Endodermal cell (in vitro differentiated cells): ENCODE results near the gene TMEM141. TPM values are rescaled to one million over a fixed set of nuclear protein-coding genes. Genes with fewer than 3 reads are reported as not detected.
A peak's percentile ranks its signal among the peaks of the same experiment; 100 is the strongest.

Experiments
- DNase-seq: peaks from one replicate; pipeline ENCODE4 v3.0.0-alpha.2; 2017
- H3K27ac ChIP-seq: 2 replicates; pipeline ENCODE4 v1.5.1; 2013; ENCODE audit warnings: mild to moderate bottlenecking, low read depth, low read length, moderate library complexity
- H3K27me3 ChIP-seq: 2 replicates; pipeline ENCODE4 v1.6.1; 2013; ENCODE audit warnings: mild to moderate bottlenecking, low read length, moderate library complexity; ENCODE audit not compliant: insufficient read depth, control insufficient read depth, poor library complexity, severe bottlenecking
- H3K36me3 ChIP-seq: 2 replicates; pipeline ENCODE4 v1.7.0; 2013; ENCODE audit warnings: mild to moderate bottlenecking, low read length, moderate library complexity; ENCODE audit not compliant: control insufficient read depth, insufficient read depth
- H3K4me1 ChIP-seq: one replicate; pipeline ENCODE4 v1.7.0; 2013; ENCODE audit warnings: low read length; ENCODE audit not compliant: control insufficient read depth, insufficient read depth
- H3K4me3 ChIP-seq: 2 replicates; pipeline ENCODE4 v1.5.1; 2013; ENCODE audit warnings: mild to moderate bottlenecking, low read length, moderate library complexity
- H3K9ac ChIP-seq: 2 replicates; pipeline ENCODE4 v1.6.1; 2013; ENCODE audit warnings: mild to moderate bottlenecking, low read length, moderate library complexity; ENCODE audit not compliant: poor library complexity, severe bottlenecking; ENCODE audit errors: extremely low read depth
- H3K9me3 ChIP-seq: 2 replicates; pipeline ENCODE4 v1.6.1; 2013; ENCODE audit warnings: mild to moderate bottlenecking, low read length, moderate library complexity; ENCODE audit not compliant: control insufficient read depth
- H3K27ac Mint-ChIP-seq: 2 replicates; pipeline ENCODE4 v1.8.0; 2020; ENCODE audit warnings: mixed read lengths
- H3K27me3 Mint-ChIP-seq: 2 replicates; pipeline ENCODE4 v1.8.0; 2021; ENCODE audit warnings: mild to moderate bottlenecking, mixed read lengths; ENCODE audit not compliant: insufficient read depth
- H3K36me3 Mint-ChIP-seq: 2 replicates; pipeline ENCODE4 v1.8.0; 2020; ENCODE audit warnings: low read depth, mixed read lengths
- H3K4me1 Mint-ChIP-seq: 2 replicates; pipeline ENCODE4 v1.8.0; 2020; ENCODE audit warnings: mixed read lengths
- H3K4me3 Mint-ChIP-seq: 2 replicates; pipeline ENCODE4 v1.8.0; 2020; ENCODE audit warnings: mild to moderate bottlenecking, moderate library complexity, mixed read lengths
- H3K9me3 Mint-ChIP-seq: 2 replicates; pipeline ENCODE4 v1.8.0; 2020; ENCODE audit warnings: mild to moderate bottlenecking, mixed read lengths
- WGBS, 2 experiments: methylation state at CpG; one replicate each; pipeline versions ENCODE4 v1.1.5 to v1.1.7; 2013; ENCODE audit warnings: missing lambda C conversion rate in 2 of 2, mixed read lengths in 1 of 2; ENCODE audit not compliant: insufficient coverage in 1 of 2, insufficient read length in 1 of 2; 5-methylcytosine and 5-hydroxymethylcytosine counted together
- total RNA-seq, 2 donors: library from RNA; stranded (reverse); fragmentation: NEBNext Ultra II Directional in 1 of 2; extraction: Animal tissue kit (Norgen Biotek cat#: 25700) in 1 of 2; gene quantifications; 2 replicates in 1 of 2; 3 replicates in 1 of 2; pipeline ENCODE4 v1.2.1, GENCODE V29; 2021
- TF ChIP-seq, protein P1 (sequence below): fragments of 200-600 bp; sonication (generic); conservative IDR thresholded peaks from 2 replicates; pipeline ENCODE4 v1.5.0; 2021; ENCODE audit warnings: antibody characterized with exemption, mild to moderate bottlenecking

Gene TMEM141
- total RNA-seq, 2 donors from 2014 or later = 215 to 339 TPM

DNA sequence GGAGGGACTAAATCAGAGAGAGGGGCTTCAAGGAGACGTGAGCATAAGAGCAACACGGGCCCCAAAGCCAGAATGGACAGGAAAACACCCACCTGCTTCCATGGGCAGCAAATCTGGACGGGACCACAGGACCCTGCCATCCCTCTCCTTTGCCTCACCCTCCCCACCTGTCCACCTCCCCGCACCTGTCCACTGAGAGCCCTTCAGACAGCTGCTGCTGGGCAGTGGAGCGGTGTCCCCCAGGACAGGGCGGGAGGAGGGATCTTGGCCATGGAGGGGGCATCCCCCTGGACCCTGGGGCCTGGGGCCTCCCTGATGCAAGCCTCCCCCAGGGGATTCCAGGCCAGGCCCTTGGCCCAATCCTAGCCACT lies 7.5 kb downstream of the TMEM141 start:
- Mint-ChIP-seq H3K4me1 (peaks cover 25% of the 10 kb centered on the region), H3K36me3 (peaks cover 12% of the 10 kb centered on the region), H3K27me3 (peaks cover 20% of the 10 kb centered on the region), H3K4me3 (peak overlapping the region; percentile 82), H3K27ac (no peak overlapping the region), H3K9me3 (no peaks in the 10 kb centered on the region)
- no peak overlapping the region for H3K9ac ChIP-seq
- DNase-seq = no peak
- H3K27me3 ChIP-seq = no peaks in the 10 kb centered on the region
- peaks cover 10% of the 10 kb centered on the region for H3K4me1 ChIP-seq
- H3K27ac ChIP-seq = no peak overlapping the region
- no peaks in the 10 kb centered on the region for H3K9me3 ChIP-seq
- WGBS, 2 experiments = 90 to 95% methylated on average over 4 to 6 of the region's 6 CpGs
- TF ChIP-seq, protein P1, sequence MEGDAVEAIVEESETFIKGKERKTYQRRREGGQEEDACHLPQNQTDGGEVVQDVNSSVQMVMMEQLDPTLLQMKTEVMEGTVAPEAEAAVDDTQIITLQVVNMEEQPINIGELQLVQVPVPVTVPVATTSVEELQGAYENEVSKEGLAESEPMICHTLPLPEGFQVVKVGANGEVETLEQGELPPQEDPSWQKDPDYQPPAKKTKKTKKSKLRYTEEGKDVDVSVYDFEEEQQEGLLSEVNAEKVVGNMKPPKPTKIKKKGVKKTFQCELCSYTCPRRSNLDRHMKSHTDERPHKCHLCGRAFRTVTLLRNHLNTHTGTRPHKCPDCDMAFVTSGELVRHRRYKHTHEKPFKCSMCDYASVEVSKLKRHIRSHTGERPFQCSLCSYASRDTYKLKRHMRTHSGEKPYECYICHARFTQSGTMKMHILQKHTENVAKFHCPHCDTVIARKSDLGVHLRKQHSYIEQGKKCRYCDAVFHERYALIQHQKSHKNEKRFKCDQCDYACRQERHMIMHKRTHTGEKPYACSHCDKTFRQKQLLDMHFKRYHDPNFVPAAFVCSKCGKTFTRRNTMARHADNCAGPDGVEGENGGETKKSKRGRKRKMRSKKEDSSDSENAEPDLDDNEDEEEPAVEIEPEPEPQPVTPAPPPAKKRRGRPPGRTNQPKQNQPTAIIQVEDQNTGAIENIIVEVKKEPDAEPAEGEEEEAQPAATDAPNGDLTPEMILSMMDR = no peak
- peaks cover 5% of the 10 kb centered on the region for H3K36me3 ChIP-seq
- no peak overlapping the region for H3K4me3 ChIP-seq

DNA sequence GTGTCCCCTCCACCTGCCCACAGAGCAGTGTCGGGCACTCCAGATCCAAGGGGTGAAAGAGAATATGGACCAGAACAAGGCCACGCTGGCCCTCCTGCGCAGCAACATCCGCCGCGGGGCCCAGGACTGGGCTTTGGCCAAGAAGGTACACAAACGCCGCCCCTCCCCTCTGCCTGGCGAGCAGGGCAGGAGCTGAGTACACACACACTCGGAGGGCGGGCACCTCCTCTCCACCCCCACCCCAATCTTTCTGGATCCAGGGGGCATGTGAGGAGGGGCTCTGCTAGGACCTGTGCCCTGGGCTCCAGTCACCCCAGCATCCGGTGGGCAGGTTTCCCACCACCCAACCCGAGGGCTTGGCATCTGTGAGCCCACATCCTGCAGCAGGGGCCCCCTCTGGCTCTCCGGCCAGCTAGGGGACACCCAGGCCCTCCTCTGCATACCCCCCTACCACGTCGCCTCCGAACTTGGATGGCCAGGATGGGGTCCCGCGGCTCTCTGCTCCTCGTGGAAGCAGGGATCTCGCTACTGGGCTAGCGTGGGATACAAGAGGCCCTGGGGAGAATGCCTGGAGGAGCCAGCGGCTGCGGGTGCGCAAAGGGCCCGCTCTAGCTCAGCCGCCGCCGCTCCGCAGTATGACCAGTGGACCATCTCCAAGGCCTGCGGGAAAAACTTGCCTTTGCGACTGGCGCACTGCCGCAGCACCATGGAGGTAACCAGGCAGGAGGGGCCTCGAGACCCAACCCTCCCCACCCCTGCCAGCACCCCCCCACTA lies 8.1 kb downstream of the TMEM141 start:
- Histone ChIP-seq H3K27ac (no peak overlapping the region), H3K4me3 (peak overlapping the region; percentile 85), H3K9ac (peak overlapping the region; percentile 41), H3K27me3 (no peaks in the 10 kb centered on the region), H3K4me1 (peaks cover 10% of the 10 kb centered on the region), H3K36me3 (peaks cover 5% of the 10 kb centered on the region), H3K9me3 (no peaks in the 10 kb centered on the region)
- TF ChIP-seq, protein P1 = no peak
- Mint-ChIP-seq H3K4me1 (peaks cover 24% of the 10 kb centered on the region), H3K27ac (no peak overlapping the region), H3K9me3 (no peaks in the 10 kb centered on the region), H3K4me3 (peak overlapping the region; percentile 82), H3K36me3 (peaks cover 17% of the 10 kb centered on the region), H3K27me3 (peaks cover 23% of the 10 kb centered on the region)
- WGBS, 2 experiments = 52 to 64% methylated on average over 20 to 35 of the region's 35 CpGs
- DNase-seq = no peak

DNA sequence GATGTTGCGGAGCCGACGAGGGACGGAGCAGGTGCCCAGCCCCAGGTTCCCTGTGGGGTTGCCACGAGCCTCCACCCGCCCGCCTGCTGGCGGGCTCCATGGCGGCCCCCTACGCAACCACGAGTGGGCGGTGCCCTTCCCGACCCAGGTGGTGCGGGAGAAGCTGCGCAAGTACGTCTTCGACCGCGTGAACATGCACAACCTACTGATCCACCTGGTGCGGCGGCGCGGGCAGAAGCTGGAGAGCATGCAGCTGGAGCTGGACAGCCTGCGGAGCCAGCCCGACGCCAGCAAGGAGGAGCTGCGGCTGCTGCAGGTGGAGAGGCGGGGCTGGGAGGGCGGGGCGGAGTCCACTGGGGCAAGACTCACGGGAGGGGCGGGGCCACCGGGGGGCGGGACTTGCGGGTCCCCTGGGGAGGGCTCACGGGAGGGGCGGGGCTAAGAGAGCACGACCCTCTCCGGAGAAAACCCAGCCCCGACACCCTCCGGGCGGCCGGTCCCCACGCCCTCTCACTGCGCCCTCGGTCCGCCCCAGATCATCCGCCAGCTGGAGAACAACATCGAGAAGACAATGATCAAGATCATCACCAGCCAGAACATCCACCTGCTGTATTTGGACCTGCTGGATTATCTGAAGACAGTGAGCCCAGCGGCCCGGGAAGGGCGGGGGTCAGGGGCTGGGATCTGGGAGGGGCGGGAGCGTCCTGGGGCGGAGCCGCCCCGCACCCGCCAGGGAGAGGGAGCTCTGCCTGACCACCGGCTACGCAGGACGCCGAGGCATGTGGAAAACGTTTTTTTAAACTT lies 8.9 kb downstream of the TMEM141 start:
- peak; percentile 98 for DNase-seq
- H3K4me1 Mint-ChIP-seq = peaks cover 18% of the 10 kb centered on the region
- 0 to 1% methylated on average over 35 to 63 of the region's 63 CpGs for WGBS, 2 experiments
- TF ChIP-seq, protein P1 = no peak
- H3K27me3 Mint-ChIP-seq = peaks cover 24% of the 10 kb centered on the region
- peak overlapping the region; percentile 96 for H3K27ac Mint-ChIP-seq
- Histone ChIP-seq H3K27me3 (no peaks in the 10 kb centered on the region), H3K36me3 (no peaks in the 10 kb centered on the region), H3K4me3 (peak overlapping the region; percentile 85), H3K4me1 (peaks cover 10% of the 10 kb centered on the region), H3K27ac (no peak overlapping the region), H3K9me3 (no peaks in the 10 kb centered on the region), H3K9ac (peak overlapping the region; percentile 41)
- H3K9me3 Mint-ChIP-seq = no peaks in the 10 kb centered on the region
- peaks cover 14% of the 10 kb centered on the region for H3K36me3 Mint-ChIP-seq
- H3K4me3 Mint-ChIP-seq = peak overlapping the region; percentile 82
